ENCODE results near the gene OR2H1.

OR2H1 gene

GRCh38 chr6:29483735-29484134 lies 26.8 kb downstream of the OR2H1 start:
- DNase-seq (ENCODE audit: low spot score) = no peak

- DNase-seq (ENCODE audit: low spot score) = no peak
Observed at GRCh38 chr6:29486577-29486976, 29.6 kb downstream of the OR2H1 start.

- no peak for DNase-seq (ENCODE audit: low spot score)
Observed at GRCh38 chr6:29487131-29487530, 30.2 kb downstream of the OR2H1 start.

- DNase-seq (ENCODE audit: low spot score) = no peak
Observed at GRCh38 chr6:29487660-29488059, 30.7 kb downstream of the OR2H1 start, which contains the start of gene MAS1L. TSS of gene MAS1L (minus strand) at chr6:29487956. CDS start at chr6:29487902, 54 bp downstream.

GRCh38 chr6:29488874-29489273 lies 31.9 kb downstream of the OR2H1 start:
- no peak for DNase-seq (ENCODE audit: low spot score)

- DNase-seq (ENCODE audit: low spot score) = no peak
Observed at GRCh38 chr6:29489286-29489685, 32.3 kb downstream of the OR2H1 start.

- no peak for DNase-seq (ENCODE audit: low spot score)
Observed at GRCh38 chr6:29490055-29490454, 33.1 kb downstream of the OR2H1 start.

- no peak for DNase-seq (ENCODE audit: low spot score)
Observed at GRCh38 chr6:29490552-29490951, 33.6 kb downstream of the OR2H1 start.

GRCh38 chr6:29491574-29491973 lies 34.6 kb downstream of the OR2H1 start:
- no peak for DNase-seq (ENCODE audit: low spot score)

GRCh38 chr6:29493261-29493660 lies 36.3 kb downstream of the OR2H1 start:
- DNase-seq (ENCODE audit: low spot score) = no peak

- DNase-seq (ENCODE audit: low spot score) = no peak
Observed at GRCh38 chr6:29494131-29494530, 37.2 kb downstream of the OR2H1 start.

- no peak for DNase-seq (ENCODE audit: low spot score)
Observed at GRCh38 chr6:29495571-29495970, 38.6 kb downstream of the OR2H1 start.

GRCh38 chr6:29496961-29497360 lies 40.0 kb downstream of the OR2H1 start:
- no peak for DNase-seq (ENCODE audit: low spot score)

GRCh38 chr6:29499704-29500103 lies 42.7 kb downstream of the OR2H1 start:
- no peak for DNase-seq (ENCODE audit: low spot score)

- no peak for DNase-seq (ENCODE audit: low spot score)
Observed at GRCh38 chr6:29500594-29500993, 43.6 kb downstream of the OR2H1 start.

- DNase-seq (ENCODE audit: low spot score) = no peak
Observed at GRCh38 chr6:29501106-29501505, 44.2 kb downstream of the OR2H1 start.

GRCh38 chr6:29502181-29502580 lies 45.2 kb downstream of the OR2H1 start:
- no peak for DNase-seq (ENCODE audit: low spot score)

GRCh38 chr6:29502597-29502996 lies 45.6 kb downstream of the OR2H1 start:
- no peak for DNase-seq (ENCODE audit: low spot score)

- DNase-seq (ENCODE audit: low spot score) = no peak
Observed at GRCh38 chr6:29504961-29505360, 48.0 kb downstream of the OR2H1 start.

- DNase-seq (ENCODE audit: low spot score) = no peak
Observed at GRCh38 chr6:29505808-29506207, 48.9 kb downstream of the OR2H1 start.

- no peak for DNase-seq (ENCODE audit: low spot score)
Observed at GRCh38 chr6:29506446-29507067, 49.6 kb downstream of the OR2H1 start.

GRCh38 chr6:29507319-29507718 lies 50.4 kb downstream of the OR2H1 start:
- no peak for DNase-seq (ENCODE audit: low spot score)

GRCh38 chr6:29509239-29509638 lies 52.3 kb downstream of the OR2H1 start:
- DNase-seq (ENCODE audit: low spot score) = no peak

GRCh38 chr6:29509711-29510110 lies 52.8 kb downstream of the OR2H1 start:
- no peak for DNase-seq (ENCODE audit: low spot score)

GRCh38 chr6:29510202-29510601 lies 53.2 kb downstream of the OR2H1 start:
- DNase-seq (ENCODE audit: low spot score) = no peak

Data from hematopoietic multipotent progenitor cell treated with erythropoietin and hydrocortisone succinate and interleukin-3 and kit ligand, for 15 days (in vitro differentiated cells).